HG03095 (cell line): ENCODE measurements around the gene CCDC38.

Experiments
- ATAC-seq: cut with Tn5 transposase; IDR thresholded peaks from one replicate; pipeline ENCODE4 v1.9.1; 2021; ENCODE audit warnings: moderate library complexity; ENCODE audit not compliant: unreplicated experiment

CCDC38 gene

GRCh38 chr12:95837240-95838038, 105.0 kb downstream of the CCDC38 start:
- no peak for ATAC-seq

GRCh38 chr12:95836630-95837239, 105.7 kb downstream of the CCDC38 start:
- no peak for ATAC-seq

GRCh38 chr12:95836185-95836609, 106.2 kb downstream of the CCDC38 start:
- ATAC-seq = no peak

GRCh38 chr12:95834572-95834971, 107.8 kb downstream of the CCDC38 start:
- ATAC-seq = no peak

GRCh38 chr12:95830335-95831089, 111.9 kb downstream of the CCDC38 start:
- ATAC-seq = no peak

- ATAC-seq = no peak
These were observed 113.0 kb downstream of the CCDC38 start for GRCh38 chr12:95829395-95829794.

GRCh38 chr12:95820096-95820703, 122.2 kb downstream of the CCDC38 start:
- ATAC-seq = no peak
